B cell (primary cell): Measurements from ENCODE around the gene TWSG1.

Source experiments
- CTCF ChIP-seq: fragments of 200-600 bp; IDR thresholded peaks from one replicate; pipeline ENCODE4 v1.8.0; 2022; ENCODE audit warnings: antibody characterized with exemption, mild to moderate bottlenecking
- EZH2 ChIP-seq: IDR thresholded peaks from 2 replicates; pipeline ENCODE4 v1.6.1; 2012; ENCODE audit warnings: borderline replicate concordance, low read depth, mild to moderate bottlenecking, moderate library complexity, low read length; ENCODE audit not compliant: insufficient read depth, poor library complexity, severe bottlenecking

DNA sequence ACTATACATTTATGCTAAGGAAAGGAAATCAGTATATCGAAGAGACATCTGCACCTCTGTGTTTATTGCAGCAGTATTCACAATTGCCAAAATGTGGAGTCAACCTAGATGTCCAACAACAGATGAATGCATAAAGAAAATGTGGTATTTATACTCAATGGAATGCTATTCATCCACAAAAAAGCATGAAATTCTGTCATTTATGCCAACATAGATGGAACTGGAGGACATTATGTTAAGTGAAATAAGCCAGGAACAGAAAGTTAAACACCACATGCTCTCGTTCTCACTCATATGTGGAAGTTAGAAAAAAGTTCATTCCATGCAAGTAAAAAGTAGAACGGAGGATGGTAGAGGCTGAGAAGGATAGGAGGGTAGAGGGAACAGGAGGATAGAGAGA lies 59.5 kb downstream of the TWSG1 start:
- TF ChIP-seq CTCF: no peak
- no peak for TF ChIP-seq EZH2
